ENCODE results near the gene ANKHD1. TPM values are rescaled to one million over a fixed set of nuclear protein-coding genes. Genes with fewer than 3 reads are reported as not detected.
A peak's percentile ranks its signal among the peaks of the same experiment; 100 is the strongest.

Gene ANKHD1
- polyA plus RNA-seq, 4 donors, result 44.2 to 136 (median 61.9) TPM

GRCh38 chr5:140366589-140367255 lies 34.9 kb upstream of the ANKHD1 start:
- Histone ChIP-seq H3K4me1 (ENCODE audit: control insufficient read depth in 3 of 3, insufficient read depth in 2 of 3, low read depth in 1 of 3, low read length in 2 of 3) (peaks cover 0 to 8% (median 0%) of the 10 kb centered on the region in 3 donors), H3K4me3 (ENCODE audit: low read depth in 1 of 3, low read length in 3 of 3) (no peak overlapping the region), H3K27me3 (ENCODE audit: control insufficient read depth in 3 of 3, insufficient read depth in 3 of 3, low read length in 3 of 3) (no peaks in the 10 kb centered on the region), H3K36me3 (ENCODE audit: control insufficient read depth in 3 of 3, insufficient read depth in 2 of 3, low read depth in 1 of 3, low read length in 3 of 3) (no peaks in the 10 kb centered on the region), H3K9me3 (ENCODE audit: control insufficient read depth in 2 of 2, insufficient read depth in 1 of 2, low read depth in 1 of 2, low read length in 1 of 2) (no peaks in the 10 kb centered on the region), H3K27ac (ENCODE audit: low read depth in 1 of 3, low read length in 2 of 3) (no peak overlapping the region)
- FAIRE-seq (no peak), DNase-seq (no peak)
- 51 to 78% (median 66%) methylated on average over 7 of the region's 7 CpGs for WGBS, 3 donors

GRCh38 chr5:140367256-140368013 lies 34.2 kb upstream of the ANKHD1 start:
- H3K4me3 ChIP-seq (ENCODE audit: low read depth in 1 of 3, low read length in 3 of 3), result no peak overlapping the region
- DNase-seq (no peak), FAIRE-seq (no peak)
- no peaks in the 10 kb centered on the region for H3K9me3 ChIP-seq (ENCODE audit: control insufficient read depth in 2 of 2, insufficient read depth in 1 of 2, low read depth in 1 of 2, low read length in 1 of 2)
- H3K4me1 ChIP-seq (ENCODE audit: control insufficient read depth in 3 of 3, insufficient read depth in 2 of 3, low read depth in 1 of 3, low read length in 2 of 3), result peaks cover 0 to 8% (median 0%) of the 10 kb centered on the region in 3 donors
- H3K36me3 ChIP-seq (ENCODE audit: control insufficient read depth in 3 of 3, insufficient read depth in 2 of 3, low read depth in 1 of 3, low read length in 3 of 3), result no peaks in the 10 kb centered on the region
- no peak overlapping the region for H3K27ac ChIP-seq (ENCODE audit: low read depth in 1 of 3, low read length in 2 of 3)
- 87 to 95% (median 91%) methylated on average over 8 of the region's 8 CpGs for WGBS, 3 donors
- H3K27me3 ChIP-seq (ENCODE audit: control insufficient read depth in 3 of 3, insufficient read depth in 3 of 3, low read length in 3 of 3), result no peaks in the 10 kb centered on the region

- WGBS, 3 donors, result 89 to 93% (median 90%) methylated on average over 3 of the region's 3 CpGs
- H3K4me1 ChIP-seq (ENCODE audit: control insufficient read depth in 3 of 3, insufficient read depth in 2 of 3, low read depth in 1 of 3, low read length in 2 of 3), result peaks cover 0 to 4% (median 0%) of the 10 kb centered on the region in 3 donors
- FAIRE-seq (no peak), DNase-seq (peak; percentile 2 to 44)
- H3K36me3 ChIP-seq (ENCODE audit: control insufficient read depth in 3 of 3, insufficient read depth in 2 of 3, low read depth in 1 of 3, low read length in 3 of 3), result no peaks in the 10 kb centered on the region
- H3K4me3 ChIP-seq (ENCODE audit: low read depth in 1 of 3, low read length in 3 of 3), result no peak overlapping the region
- no peak overlapping the region for H3K27ac ChIP-seq (ENCODE audit: low read depth in 1 of 3, low read length in 2 of 3)
- no peaks in the 10 kb centered on the region for H3K27me3 ChIP-seq (ENCODE audit: control insufficient read depth in 3 of 3, insufficient read depth in 3 of 3, low read length in 3 of 3)
- H3K9me3 ChIP-seq (ENCODE audit: control insufficient read depth in 2 of 2, insufficient read depth in 1 of 2, low read depth in 1 of 2, low read length in 1 of 2), result no peaks in the 10 kb centered on the region
Observed at GRCh38 chr5:140371356-140372151, 30.1 kb upstream of the ANKHD1 start.

GRCh38 chr5:140372971-140373487 lies 28.6 kb upstream of the ANKHD1 start:
- Histone ChIP-seq H3K4me1 (ENCODE audit: control insufficient read depth in 3 of 3, insufficient read depth in 2 of 3, low read depth in 1 of 3, low read length in 2 of 3) (peaks cover 0 to 4% (median 0%) of the 10 kb centered on the region in 3 donors), H3K4me3 (ENCODE audit: low read depth in 1 of 3, low read length in 3 of 3) (no peak overlapping the region), H3K27ac (ENCODE audit: low read depth in 1 of 3, low read length in 2 of 3) (no peak overlapping the region), H3K27me3 (ENCODE audit: control insufficient read depth in 3 of 3, insufficient read depth in 3 of 3, low read length in 3 of 3) (no peaks in the 10 kb centered on the region), H3K36me3 (ENCODE audit: control insufficient read depth in 3 of 3, insufficient read depth in 2 of 3, low read depth in 1 of 3, low read length in 3 of 3) (no peaks in the 10 kb centered on the region), H3K9me3 (ENCODE audit: control insufficient read depth in 2 of 2, insufficient read depth in 1 of 2, low read depth in 1 of 2, low read length in 1 of 2) (no peaks in the 10 kb centered on the region)
- FAIRE-seq (no peak), DNase-seq (peak; percentile 74 to 76)
- WGBS, 3 donors, result 11 to 16% (median 13%) methylated on average over 2 of the region's 2 CpGs

- no peaks in the 10 kb centered on the region for H3K27me3 ChIP-seq (ENCODE audit: control insufficient read depth in 3 of 3, insufficient read depth in 3 of 3, low read length in 3 of 3)
- 89 to 91% (median 91%) methylated on average over 4 of the region's 4 CpGs for whole genome bisulfite sequencing, 3 donors
- peaks cover 0 to 4% of the 10 kb centered on the region in 2 donors for H3K9me3 ChIP-seq (ENCODE audit: control insufficient read depth in 2 of 2, insufficient read depth in 1 of 2, low read depth in 1 of 2, low read length in 1 of 2)
- DNase-seq (no peak), FAIRE-seq (no peak)
- peaks cover 0 to 4% (median 3%) of the 10 kb centered on the region in 3 donors for H3K4me1 ChIP-seq (ENCODE audit: control insufficient read depth in 3 of 3, insufficient read depth in 2 of 3, low read depth in 1 of 3, low read length in 2 of 3)
- no peak overlapping the region for H3K27ac ChIP-seq (ENCODE audit: low read depth in 1 of 3, low read length in 2 of 3)
- H3K4me3 ChIP-seq (ENCODE audit: low read depth in 1 of 3, low read length in 3 of 3), result no peak overlapping the region
- no peaks in the 10 kb centered on the region for H3K36me3 ChIP-seq (ENCODE audit: control insufficient read depth in 3 of 3, insufficient read depth in 2 of 3, low read depth in 1 of 3, low read length in 3 of 3)
Observed at GRCh38 chr5:140381351-140381750, 20.3 kb upstream of the ANKHD1 start.

GRCh38 chr5:140381972-140382371 lies 19.7 kb upstream of the ANKHD1 start:
- Histone ChIP-seq H3K4me1 (ENCODE audit: control insufficient read depth in 3 of 3, insufficient read depth in 2 of 3, low read depth in 1 of 3, low read length in 2 of 3) (peaks cover 0 to 4% (median 3%) of the 10 kb centered on the region in 3 donors), H3K27ac (ENCODE audit: low read depth in 1 of 3, low read length in 2 of 3) (no peak overlapping the region), H3K36me3 (ENCODE audit: control insufficient read depth in 3 of 3, insufficient read depth in 2 of 3, low read depth in 1 of 3, low read length in 3 of 3) (no peaks in the 10 kb centered on the region), H3K4me3 (ENCODE audit: low read depth in 1 of 3, low read length in 3 of 3) (no peak overlapping the region), H3K27me3 (ENCODE audit: control insufficient read depth in 3 of 3, insufficient read depth in 3 of 3, low read length in 3 of 3) (no peaks in the 10 kb centered on the region), H3K9me3 (ENCODE audit: control insufficient read depth in 2 of 2, insufficient read depth in 1 of 2, low read depth in 1 of 2, low read length in 1 of 2) (peaks cover 0 to 4% of the 10 kb centered on the region in 2 donors)
- WGBS, 3 donors, result 92 to 100% (median 93%) methylated on average over 1 of the region's 1 CpG
- FAIRE-seq (no peak), DNase-seq (no peak)

GRCh38 chr5:140382866-140383265 lies 18.8 kb upstream of the ANKHD1 start:
- H3K9me3 ChIP-seq (ENCODE audit: control insufficient read depth in 2 of 2, insufficient read depth in 1 of 2, low read depth in 1 of 2, low read length in 1 of 2), result peaks cover 0 to 4% of the 10 kb centered on the region in 2 donors
- no peak overlapping the region for H3K4me3 ChIP-seq (ENCODE audit: low read depth in 1 of 3, low read length in 3 of 3)
- peaks cover 0 to 4% (median 3%) of the 10 kb centered on the region in 3 donors for H3K4me1 ChIP-seq (ENCODE audit: control insufficient read depth in 3 of 3, insufficient read depth in 2 of 3, low read depth in 1 of 3, low read length in 2 of 3)
- H3K36me3 ChIP-seq (ENCODE audit: control insufficient read depth in 3 of 3, insufficient read depth in 2 of 3, low read depth in 1 of 3, low read length in 3 of 3), result no peaks in the 10 kb centered on the region
- DNase-seq (peak in 1 of 2 donors; percentile 35), FAIRE-seq (no peak)
- H3K27ac ChIP-seq (ENCODE audit: low read depth in 1 of 3, low read length in 2 of 3), result no peak overlapping the region
- H3K27me3 ChIP-seq (ENCODE audit: control insufficient read depth in 3 of 3, insufficient read depth in 3 of 3, low read length in 3 of 3), result no peaks in the 10 kb centered on the region

GRCh38 chr5:140383300-140383699 lies 18.3 kb upstream of the ANKHD1 start:
- H3K27ac ChIP-seq (ENCODE audit: low read depth in 1 of 3, low read length in 2 of 3), result peak overlapping the region in 1 of 3 donors; percentile 56
- FAIRE-seq (no peak), DNase-seq (peak; percentile 61 to 94)
- WGBS, 3 donors, result 38 to 74% (median 57%) methylated on average over 2 of the region's 2 CpGs
- no peak overlapping the region for H3K4me3 ChIP-seq (ENCODE audit: low read depth in 1 of 3, low read length in 3 of 3)
- H3K9me3 ChIP-seq (ENCODE audit: control insufficient read depth in 2 of 2, insufficient read depth in 1 of 2, low read depth in 1 of 2, low read length in 1 of 2), result peaks cover 0 to 4% of the 10 kb centered on the region in 2 donors
- H3K4me1 ChIP-seq (ENCODE audit: control insufficient read depth in 3 of 3, insufficient read depth in 2 of 3, low read depth in 1 of 3, low read length in 2 of 3), result peaks cover 0 to 4% (median 3%) of the 10 kb centered on the region in 3 donors
- no peaks in the 10 kb centered on the region for H3K27me3 ChIP-seq (ENCODE audit: control insufficient read depth in 3 of 3, insufficient read depth in 3 of 3, low read length in 3 of 3)
- H3K36me3 ChIP-seq (ENCODE audit: control insufficient read depth in 3 of 3, insufficient read depth in 2 of 3, low read depth in 1 of 3, low read length in 3 of 3), result no peaks in the 10 kb centered on the region

Data from small intestine (tissue), 7 donors.